AG04450 (cell line): ENCODE data around the gene NR1I3. TPM values are rescaled to one million over a fixed set of nuclear protein-coding genes. Genes with fewer than 3 reads are reported as not detected.

ENCODE experiments used
- CTCF ChIA-PET: fragments of 300-600, 350-600 bp; formaldehyde crosslinking; extraction: SDS; loops from one replicate; lab custom pipeline; 2022; ENCODE audit warnings: antibody characterized with exemption, inconsistent platforms; lab: Charles Lee
- POLR2A ChIA-PET: fragments of 350-600 bp; formaldehyde crosslinking; extraction: SDS; loops from one replicate; lab custom pipeline; 2021; ENCODE audit warnings: antibody characterized with exemption, inconsistent platforms; lab: Yijun Ruan, JAX
- DNase-seq: peaks from one replicate; pipeline ENCODE4 v3.0.0-alpha.2; 2011; ENCODE audit warnings: low read depth, low spot score
- H3K27ac ChIP-seq: one replicate; pipeline ENCODE4 v1.5.1; 2012; ENCODE audit warnings: low read depth, low read length, control low read depth
- H3K27me3 ChIP-seq: one replicate; pipeline ENCODE4 v1.6.0; 2012; ENCODE audit warnings: low read length; ENCODE audit not compliant: control insufficient read depth, insufficient read depth
- H3K4me3 ChIP-seq: 2 replicates; pipeline ENCODE4 v1.5.1; 2011; ENCODE audit warnings: mild to moderate bottlenecking, low read depth, low read length, control low read depth
- H3K9me3 ChIP-seq: 2 replicates; pipeline ENCODE4 v1.5.1; 2012; ENCODE audit warnings: low read length; ENCODE audit not compliant: control insufficient read depth, insufficient read depth
- CTCF ChIP-seq: IDR thresholded peaks from 2 replicates; pipeline ENCODE4 v1.5.1; 2011; ENCODE audit warnings: low read depth, low read length, control low read depth, inconsistent platforms
- polyA plus RNA-seq: library from polyadenylated mRNA; depleted of rRNA; stranded (reverse); fragments of >200 nt; gene quantifications from 2 replicates; pipeline ENCODE4 v1.2.3, GENCODE V29; 2011

NR1I3 gene
- polyA plus RNA-seq, 1 experiment = not detected

GRCh38 chr1:161274874-161275273, 36.9 kb upstream of the NR1I3 start:
- Histone ChIP-seq H3K9me3 (no peaks in the 10 kb centered on the region), H3K4me3 (no peak overlapping the region), H3K27ac (no peak overlapping the region), H3K27me3 (peaks cover 11% of the 10 kb centered on the region)
- ChIA-PET POLR2A (no interaction called here), CTCF (interaction anchor here (1.3 kb wide), 1 partner anchor 16 kb away, joined by 7 read pairs; no protein-coding TSS in a partner anchor)
- DNase-seq = no peak
- no peak for TF ChIP-seq CTCF

GRCh38 chr1:161273402-161273801, 35.4 kb upstream of the NR1I3 start:
- Histone ChIP-seq H3K27ac (no peak overlapping the region), H3K27me3 (peaks cover 11% of the 10 kb centered on the region), H3K4me3 (no peak overlapping the region), H3K9me3 (no peaks in the 10 kb centered on the region)
- DNase-seq = no peak
- ChIA-PET POLR2A (no interaction called here), CTCF (interaction anchor here (1.3 kb wide), 2 partner anchors 18 kb away, joined by 3 to 7 read pairs; no protein-coding TSS in a partner anchor)
- TF ChIP-seq CTCF = no peak

GRCh38 chr1:161267321-161267720, 29.3 kb upstream of the NR1I3 start:
- H3K27me3 ChIP-seq = peaks cover 3% of the 10 kb centered on the region
- CTCF ChIA-PET = interaction anchor here (0.6 kb wide), 1 partner anchor 23 kb away, joined by 3 read pairs; no protein-coding TSS in a partner anchor
- POLR2A ChIA-PET = no interaction called here
- H3K4me3 ChIP-seq = no peak overlapping the region
- DNase-seq = no peak
- H3K27ac ChIP-seq = no peak overlapping the region
- TF ChIP-seq CTCF = no peak
- no peaks in the 10 kb centered on the region for H3K9me3 ChIP-seq

GRCh38 chr1:161266836-161267235, 28.8 kb upstream of the NR1I3 start:
- Histone ChIP-seq H3K9me3 (no peaks in the 10 kb centered on the region), H3K27ac (no peak overlapping the region), H3K27me3 (peaks cover 3% of the 10 kb centered on the region), H3K4me3 (no peak overlapping the region)
- DNase-seq = no peak
- no peak for TF ChIP-seq CTCF
- ChIA-PET CTCF (interaction anchor here (0.6 kb wide), 1 partner anchor 23 kb away, joined by 3 read pairs; no protein-coding TSS in a partner anchor), POLR2A (no interaction called here)

GRCh38 chr1:161266202-161266601, 28.2 kb upstream of the NR1I3 start:
- H3K27ac ChIP-seq = no peak overlapping the region
- H3K9me3 ChIP-seq = no peaks in the 10 kb centered on the region
- H3K27me3 ChIP-seq = peaks cover 8% of the 10 kb centered on the region
- ChIA-PET POLR2A (no interaction called here), CTCF (no interaction called here)
- H3K4me3 ChIP-seq = no peak overlapping the region
- no peak for DNase-seq
- no peak for TF ChIP-seq CTCF
